Activated CD4-positive, alpha-beta T cell treated with anti-CD3 and anti-CD28 coated beads, Interleukin-2, amount 50 U/mL, for 48 hours (primary cell): ENCODE data around the gene HASPIN.

Experiments
- DNase-seq, 2 experiments: peaks; one replicate each; pipeline ENCODE4 v3.0.0-alpha.2; 2020

HASPIN gene

DNA sequence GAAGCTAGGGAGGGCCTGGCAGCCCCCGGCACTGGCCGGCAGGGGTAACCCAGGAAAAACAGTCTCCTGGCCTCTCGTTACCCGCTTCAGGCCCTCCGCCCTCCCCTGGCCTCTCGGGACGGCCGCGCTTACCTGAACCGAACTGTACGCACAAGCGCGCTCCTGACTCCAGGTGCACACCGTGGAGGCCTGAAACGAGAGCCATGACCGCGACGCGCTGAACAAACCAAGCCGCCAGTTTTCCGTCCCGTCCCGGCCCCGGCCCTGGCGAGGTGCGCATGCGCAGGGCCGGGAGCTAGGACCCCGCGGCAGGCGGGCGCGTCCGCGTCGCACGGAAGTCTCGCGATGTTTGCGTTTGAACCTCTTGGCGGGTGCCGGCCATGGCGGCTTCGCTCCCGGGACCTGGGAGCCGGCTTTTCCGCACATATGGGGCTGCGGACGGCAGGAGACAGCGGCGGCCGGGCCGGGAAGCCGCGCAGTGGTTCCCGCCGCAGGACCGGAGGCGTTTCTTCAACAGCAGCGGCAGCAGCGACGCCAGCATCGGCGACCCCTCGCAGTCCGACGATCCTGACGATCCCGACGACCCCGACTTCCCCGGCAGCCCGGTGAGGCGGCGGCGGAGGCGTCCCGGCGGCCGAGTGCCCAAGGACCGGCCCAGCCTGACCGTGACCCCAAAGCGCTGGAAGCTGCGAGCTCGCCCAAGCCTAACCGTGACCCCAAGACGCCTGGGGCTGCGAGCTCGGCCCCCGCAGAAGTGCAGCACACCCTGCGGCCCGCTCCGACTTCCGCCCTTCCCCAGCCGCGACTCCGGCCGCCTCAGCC, at the start of gene HASPIN:
TSS of gene HASPIN (plus strand) at position 348 of the 822 bp plus-strand sequence. CDS start at position 381, 33 bp downstream.
- peak; percentile 91 to 93 for DNase-seq

DNA sequence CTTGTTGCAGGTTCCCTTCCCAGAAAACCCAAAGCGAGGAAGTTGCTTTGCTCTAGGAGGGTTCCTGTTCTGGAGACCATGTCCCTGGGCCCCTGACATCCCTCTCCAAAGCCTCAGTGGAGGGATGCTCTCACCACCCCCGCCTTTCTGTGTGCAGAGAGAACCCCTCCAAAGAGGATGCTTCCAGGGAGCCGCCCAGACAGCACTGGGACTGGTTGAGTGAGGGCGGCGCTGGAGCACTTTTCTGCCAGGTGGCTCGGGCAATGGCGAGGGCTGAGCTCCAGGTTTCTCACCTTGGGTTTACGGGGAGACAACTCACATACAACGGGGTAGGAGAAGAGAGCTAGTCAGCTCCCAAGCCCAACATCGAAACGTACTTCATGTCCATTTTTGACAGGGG, 47.8 kb upstream of the HASPIN start:
- no peak for DNase-seq

DNA sequence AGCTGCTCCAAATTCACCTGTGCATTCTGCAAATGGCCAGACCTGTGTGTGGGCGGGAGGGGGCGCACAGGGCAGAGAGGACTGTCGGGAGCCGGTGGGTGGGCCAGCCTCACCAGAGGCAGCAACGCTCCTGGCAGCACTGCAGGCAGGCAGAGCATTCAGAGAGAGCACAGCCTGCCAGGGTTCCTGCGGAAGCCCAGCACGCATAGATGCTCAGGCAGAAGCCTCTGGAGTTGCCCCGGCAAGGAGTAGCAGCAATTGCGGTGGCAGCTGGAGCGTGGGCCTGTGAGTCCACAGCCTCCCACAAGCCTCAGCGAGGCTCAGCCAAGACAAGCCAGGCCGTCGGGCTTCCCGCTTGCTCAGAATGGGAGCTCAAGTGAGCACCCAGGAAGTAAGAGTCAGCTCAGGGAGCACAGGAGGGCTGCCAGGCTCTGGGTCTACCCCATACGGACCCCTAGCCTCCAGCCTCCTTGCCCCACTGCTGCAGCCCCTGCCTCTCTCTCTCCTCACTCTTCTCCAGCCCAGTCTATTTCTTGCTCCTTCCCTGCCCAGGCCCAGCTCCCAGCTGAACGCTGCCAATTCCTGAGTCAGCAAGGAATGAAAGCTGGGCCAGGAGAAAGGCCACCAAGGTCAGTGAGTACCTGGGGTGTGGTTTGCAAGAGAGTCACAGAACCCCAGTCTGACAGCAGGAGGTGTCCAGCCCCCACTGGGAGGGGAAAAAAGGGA, 45.4 kb upstream of the HASPIN start:
- no peak for DNase-seq

DNA sequence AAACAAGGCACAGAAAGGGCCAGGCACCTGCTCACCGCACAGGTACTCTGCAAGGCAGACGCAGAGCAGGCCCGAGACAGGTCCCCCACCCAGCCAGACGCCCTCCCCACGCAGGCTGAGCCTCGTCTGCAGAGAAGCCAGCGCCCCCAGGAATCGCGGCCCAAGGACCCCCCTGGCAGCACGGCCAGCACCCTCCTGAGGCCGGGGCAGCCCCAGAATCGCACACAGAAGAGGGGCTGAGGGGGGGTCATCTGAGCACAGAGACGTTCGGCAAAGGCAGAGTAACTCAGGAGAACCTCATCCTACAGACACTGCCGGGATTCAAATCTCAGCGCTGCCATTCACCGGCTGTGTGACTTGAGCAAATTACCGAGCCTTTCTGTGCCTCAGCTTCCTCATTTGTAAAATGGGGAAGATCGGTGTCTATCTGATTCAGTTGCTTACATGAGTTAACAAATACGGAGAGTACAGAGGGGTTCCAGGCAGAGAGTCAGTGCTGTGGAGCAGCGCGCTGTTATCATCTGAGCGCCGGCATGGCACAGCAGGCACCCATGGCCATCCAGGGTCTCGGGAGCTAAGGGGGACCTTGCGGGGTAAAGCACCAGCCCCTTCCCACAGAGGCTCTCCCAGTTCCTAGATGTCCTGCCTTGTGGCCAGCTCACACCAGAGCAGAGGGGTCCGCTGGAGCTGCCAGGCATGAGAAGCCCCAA, 44.7 kb upstream of the HASPIN start:
- no peak for DNase-seq

DNA sequence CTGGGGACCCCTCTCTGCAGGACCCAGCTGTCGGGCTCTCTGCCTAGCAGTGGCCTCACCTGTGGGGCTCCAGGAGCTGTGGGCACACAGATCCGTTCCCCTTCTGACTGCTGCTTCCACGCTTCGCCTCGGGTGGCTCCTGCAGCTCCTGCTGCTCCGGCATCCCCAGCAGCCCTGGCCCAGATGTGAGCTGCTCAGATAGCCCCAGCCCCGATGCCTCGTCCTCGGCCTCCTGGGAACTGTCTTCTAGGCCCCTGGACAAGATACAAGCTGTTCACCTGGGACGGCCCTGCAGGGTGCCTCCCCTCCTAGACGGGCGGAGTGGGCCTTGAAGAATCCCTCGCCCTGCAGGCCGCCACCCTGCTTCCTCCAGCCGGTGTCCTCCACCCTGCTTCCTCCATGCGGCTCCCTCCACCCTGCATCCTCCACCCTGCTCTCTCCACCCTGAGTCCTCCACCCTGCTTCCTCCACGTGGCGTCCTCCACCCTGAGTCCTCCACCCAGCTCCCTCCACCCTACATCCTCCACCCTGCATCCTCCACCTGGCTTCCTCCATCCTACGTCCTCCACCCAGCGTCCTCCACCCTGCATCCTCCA, 44.1 kb upstream of the HASPIN start:
- no peak for DNase-seq

DNA sequence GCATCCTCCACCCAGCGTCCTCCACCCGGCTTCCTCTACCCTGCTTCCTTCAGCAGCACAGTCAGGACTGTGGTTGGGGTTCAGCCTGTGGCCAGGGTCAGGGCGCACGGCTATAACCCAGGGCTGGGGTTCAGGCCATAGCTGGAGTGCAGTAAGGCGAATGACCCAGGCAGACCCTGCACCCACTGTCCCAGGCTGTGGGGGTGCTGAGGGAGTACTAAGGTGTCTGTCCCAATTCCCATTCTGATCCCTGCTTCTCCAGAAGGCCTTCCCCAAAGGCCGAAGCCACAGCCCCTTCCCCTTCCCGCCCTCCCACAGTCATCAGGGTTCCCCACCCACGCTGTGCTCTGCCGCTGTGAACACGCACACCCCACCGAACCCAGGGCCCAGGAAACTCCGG, 42.6 kb upstream of the HASPIN start:
- no peak for DNase-seq

DNA sequence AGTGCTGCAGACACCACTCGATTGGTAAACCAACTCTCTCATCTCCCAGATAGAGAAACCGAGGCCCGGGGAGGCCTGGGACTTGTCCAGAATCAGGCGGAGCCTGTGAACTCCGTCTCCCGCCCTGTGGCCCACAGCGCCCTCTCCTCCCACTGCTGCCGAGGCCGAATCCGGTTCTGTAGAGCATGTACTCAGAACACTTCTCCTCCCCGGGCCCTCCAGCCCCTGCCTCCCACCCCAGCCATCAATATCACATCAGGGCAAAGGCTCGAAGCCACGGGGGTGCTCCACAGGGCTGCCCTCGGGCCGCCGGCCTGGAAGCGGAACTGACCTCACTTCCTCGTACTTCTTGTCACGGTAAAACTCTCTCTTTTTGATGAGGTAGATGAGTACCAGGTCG, 42.1 kb upstream of the HASPIN start:
- no peak for DNase-seq

DNA sequence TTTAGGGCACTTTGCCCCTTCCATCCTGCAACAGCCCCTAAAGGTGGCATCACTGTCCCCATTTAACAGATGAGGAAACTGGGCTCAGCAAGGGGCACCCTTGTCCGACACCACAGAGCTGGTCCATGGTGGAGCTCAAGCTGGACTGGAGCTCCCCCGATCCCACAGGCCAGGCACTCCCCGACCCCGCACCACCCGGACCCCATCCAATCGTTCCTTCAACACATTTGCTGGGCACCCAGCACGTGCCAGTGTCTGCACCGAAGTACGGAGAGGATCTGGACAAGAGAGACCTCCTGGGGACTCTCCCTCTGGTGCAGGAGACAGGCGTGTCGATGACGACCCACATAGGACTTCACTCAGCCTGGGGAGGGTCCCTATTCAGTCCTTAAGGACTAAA, 41.7 kb upstream of the HASPIN start:
- DNase-seq, result no peak

DNA sequence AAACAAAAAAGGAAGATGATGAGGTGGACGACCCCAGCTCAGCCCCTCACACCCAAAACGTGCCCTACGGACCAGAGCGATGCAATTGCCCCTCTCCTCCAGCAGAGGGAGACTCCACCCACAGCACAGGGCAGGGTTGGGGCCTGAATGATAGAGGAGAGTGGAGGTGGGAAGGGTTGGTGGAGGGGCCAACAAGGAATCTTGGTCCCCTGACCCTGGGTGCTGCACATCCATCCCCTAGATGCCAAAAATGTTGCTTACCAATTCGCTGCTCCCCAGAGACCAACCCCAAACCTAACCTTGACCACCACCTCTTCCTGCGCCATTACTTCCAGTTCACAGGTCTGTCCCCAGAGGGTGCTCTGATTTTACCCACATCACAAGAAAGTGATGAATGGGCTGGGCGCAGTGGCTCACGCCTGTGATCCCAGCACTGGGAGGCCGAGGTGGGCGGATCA, 40.6 kb upstream of the HASPIN start:
- DNase-seq, result peak; percentile 61 to 69

DNA sequence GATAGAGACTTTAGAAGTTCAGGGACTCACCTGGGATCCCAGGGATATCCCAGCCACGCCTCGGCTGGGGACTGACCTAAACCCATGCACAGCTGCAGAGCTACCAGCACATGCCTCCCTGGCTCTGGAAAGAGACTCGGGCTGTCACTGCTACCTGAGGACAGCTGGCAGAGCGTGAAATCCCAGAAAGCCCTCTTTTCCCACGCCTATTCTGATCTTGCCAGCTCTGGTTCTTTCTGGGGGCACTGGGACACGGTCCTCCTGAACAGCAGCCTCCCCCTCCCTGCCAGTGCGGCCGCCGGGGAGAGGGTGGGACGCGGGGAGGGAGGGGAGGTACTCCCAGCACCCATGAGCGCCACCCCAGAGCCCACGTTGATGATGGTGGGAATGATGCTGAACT, 38.5 kb upstream of the HASPIN start:
- DNase-seq, result no peak

DNA sequence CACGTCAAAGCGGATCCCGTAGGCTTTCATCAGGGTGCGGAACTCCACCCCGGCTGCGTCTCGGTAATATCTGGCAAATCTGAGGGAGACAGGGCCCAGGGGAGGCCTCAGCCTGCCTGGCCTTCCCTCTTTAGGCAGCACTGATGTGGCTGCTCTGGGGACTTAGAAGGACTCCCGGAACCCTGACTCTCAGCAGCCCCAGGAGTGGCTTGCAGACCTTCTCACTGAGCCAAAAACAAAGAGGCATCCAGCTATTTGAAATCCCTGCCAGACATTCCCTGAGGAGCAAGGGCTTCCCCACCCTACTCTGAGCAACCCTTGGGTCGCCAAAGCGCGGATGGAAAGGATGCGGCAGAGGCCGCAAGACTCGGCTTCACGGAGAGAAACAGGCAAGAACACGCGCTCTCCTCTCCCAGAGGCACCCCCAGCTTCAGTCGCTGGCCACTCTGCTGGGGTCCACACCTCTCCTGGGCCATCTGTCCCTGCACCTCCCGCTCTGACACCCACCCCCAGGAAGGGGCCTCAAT, 35.6 kb upstream of the HASPIN start:
- DNase-seq, result no peak

DNA sequence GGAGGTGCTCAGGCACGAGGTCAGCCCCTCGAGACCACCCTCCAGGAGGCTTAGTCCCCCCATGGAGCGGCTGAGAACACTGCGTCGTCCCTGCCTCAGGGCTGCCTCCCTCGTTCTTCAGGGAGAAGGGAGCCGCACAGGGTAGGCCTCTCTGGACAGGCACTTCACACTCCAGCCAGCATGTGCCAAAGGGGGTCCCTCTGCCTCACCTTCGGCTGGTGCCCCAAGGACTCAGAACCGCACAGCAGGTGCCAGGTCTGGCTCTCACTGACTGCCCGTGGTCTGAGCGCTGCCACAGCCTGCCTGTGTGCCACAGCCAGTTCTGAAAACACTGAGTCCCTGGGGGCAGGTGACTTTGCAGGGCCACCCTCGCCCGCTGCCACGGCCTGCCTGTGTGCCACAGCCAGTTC, 34.8 kb upstream of the HASPIN start:
- no peak for DNase-seq

DNA sequence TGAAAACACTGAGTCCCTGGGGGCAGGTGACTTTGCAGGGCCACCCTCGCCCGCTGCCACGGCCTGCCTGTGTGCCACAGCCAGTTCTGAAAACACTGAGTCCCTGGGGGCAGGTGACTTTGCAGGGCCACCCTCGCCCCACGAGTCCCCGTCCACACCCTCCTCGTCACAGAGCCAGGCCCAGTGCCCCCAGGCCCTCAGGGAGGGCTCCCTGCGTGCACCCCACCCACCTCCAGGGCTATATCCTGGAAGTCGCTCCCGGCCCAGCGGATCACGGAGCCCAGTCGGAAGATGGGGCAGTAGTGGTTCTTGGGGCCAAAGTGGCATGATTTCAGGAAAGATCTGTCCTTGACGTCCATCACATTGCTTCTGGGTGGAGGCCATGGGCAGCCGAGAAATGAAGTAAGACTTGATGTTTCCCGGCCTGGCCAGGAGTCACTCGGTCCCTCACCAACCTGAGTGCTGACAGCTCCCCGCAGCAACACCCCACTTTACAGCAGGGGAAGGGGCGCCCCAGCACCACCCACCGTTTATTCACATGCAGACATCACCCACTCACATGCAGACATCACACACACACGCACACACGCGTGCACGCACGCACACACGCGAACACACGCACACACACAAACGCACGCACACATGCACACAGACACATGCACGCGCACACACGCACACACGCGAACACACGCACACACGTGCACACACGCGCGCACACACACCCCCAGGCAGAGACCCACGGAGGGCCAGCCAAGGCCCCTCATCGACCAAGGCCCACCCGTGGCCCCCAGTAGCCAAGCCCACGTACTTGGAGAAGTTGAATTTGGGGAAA, 34.2 kb upstream of the HASPIN start:
- DNase-seq, result no peak

DNA sequence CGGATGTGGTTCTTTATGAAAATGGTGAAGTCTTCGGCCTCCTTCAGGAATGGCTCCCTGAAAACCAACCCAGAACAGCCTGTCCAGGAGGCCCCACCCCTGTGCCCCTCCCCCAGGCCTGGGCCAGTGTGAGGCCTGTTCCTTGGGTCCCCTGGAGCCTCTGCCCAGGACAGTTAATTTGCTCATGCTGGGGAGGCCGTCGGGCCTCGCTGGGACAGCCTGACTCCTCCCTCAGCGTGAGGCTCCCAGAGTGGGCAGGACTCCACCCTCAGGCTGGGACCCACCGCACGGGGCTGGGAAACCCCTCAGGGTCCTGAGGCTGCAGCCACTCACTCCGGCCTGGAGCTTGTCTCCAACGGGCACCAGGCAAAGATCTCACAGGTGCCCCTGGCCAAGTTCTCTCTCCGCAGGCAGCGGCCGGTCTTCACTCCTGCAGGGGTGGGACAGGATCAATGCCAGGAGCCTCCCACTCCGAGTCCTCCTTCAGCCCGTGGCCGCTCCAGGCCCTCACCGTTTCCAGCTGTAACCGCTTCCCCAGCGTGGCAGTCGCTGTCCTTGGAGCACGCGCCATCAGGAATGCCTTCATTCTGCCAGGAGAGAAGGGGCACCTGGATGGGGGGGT, 33.5 kb upstream of the HASPIN start:
- DNase-seq, result no peak

DNA sequence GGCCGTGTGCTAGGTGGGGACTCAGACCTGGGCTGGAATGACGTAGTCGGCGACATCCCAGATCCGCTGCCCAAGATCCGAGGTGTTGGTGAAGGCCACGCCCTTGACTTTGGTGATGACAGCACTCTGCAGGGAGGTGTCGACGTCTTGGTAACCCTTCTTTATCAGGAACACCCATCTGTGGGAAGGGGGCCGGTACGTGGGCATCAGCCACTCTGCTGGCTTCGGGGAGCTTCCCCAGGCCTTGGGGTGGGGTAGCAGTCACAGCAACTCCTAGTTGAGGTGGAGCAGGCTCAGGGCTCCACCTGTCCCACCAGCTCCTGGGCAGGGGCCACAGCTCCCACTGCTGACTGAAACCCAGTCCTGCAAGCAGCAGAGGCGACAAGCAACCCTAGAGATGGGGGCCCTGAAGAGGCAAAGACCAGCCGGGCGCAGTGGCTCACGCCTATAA, 32.1 kb upstream of the HASPIN start:
- DNase-seq, result no peak

DNA sequence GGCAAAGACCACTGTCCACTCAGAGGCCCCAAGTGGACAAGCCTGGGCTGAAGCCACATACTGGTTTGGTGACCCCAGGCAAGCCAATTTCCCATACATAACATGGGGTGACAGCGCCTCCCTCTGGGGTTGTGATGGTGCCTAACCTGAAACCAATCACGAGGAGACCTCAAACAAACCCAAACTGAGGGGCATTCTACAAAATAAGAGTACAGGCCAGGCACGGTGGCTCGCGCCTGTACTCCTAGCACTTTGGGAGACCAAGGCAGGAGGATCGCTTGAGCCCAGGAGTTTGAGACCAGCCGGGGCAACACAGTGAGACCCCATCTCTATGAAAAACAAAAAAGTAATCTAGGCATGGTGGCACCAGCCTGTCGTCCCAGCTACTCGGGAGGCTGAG, 31.4 kb upstream of the HASPIN start:
- DNase-seq, result no peak

DNA sequence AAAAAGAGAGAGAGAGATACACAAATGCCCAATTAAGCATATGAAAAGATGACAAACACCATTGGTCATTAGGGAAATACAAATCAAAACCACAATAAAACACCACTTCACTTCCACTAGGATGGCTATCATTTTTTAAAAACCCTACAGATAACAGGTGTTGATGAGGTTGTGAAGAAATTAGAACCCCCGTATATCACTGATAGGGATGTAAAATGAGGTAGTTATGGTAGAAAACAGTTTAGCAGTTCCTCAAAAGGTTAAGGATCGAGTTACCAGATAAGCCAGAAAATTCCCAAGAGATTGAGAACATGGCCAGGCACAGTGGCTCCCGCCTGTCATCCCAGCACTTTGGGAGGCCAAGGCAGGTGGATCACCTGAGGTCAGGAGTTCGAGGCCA, 30.6 kb upstream of the HASPIN start:
- DNase-seq, result no peak

DNA sequence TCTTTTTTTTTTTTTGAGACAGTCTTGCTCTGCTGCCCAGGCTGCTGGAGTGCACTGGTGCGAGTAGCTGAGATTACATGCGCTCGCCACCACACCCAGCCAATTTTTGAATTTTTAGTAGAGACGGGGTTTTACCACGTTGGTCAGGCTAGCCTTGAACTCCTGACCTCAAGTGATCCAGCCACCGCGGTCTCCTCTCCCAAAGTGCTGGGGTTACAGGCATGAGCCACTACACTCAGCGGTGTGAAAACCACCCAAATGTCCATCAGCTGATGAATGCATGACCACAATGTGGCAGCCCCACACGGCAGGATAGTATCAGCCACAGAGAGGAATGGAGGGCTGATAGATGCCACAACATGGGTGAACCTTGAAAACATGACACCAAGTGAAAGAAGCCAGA, 29.9 kb upstream of the HASPIN start:
- DNase-seq, result peak; percentile 58 to 72

DNA sequence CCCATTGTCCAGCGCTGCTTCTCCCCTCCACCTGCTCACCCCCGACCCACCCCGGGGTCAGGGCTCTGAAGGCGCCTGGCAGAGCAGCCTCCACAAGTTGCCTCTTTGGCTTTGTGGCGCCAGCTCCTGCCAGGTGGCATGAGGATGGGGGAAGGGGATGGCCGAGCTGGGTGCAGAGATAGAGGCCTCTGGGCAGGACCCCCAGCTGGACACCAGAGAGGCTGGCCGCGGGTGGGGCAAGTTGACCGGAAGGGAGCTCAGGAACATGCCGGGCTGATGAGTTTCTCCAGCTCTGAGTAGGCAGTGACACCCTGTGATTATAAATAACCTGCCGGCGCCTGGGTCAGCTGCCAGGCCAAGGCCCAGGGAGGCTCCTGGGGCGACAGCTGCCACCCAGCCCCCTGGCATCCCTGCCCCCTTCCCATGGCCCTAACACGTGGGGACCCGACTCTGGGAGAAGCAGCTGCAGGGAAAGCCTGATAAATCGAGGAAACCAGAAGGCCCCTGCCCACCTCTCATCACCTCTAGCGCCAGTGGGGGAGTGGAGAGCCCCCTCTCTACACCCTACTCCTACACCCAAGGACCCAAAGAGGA, 28.5 kb upstream of the HASPIN start:
- DNase-seq, result peak in 1 of 2 experiments; percentile 17

DNA sequence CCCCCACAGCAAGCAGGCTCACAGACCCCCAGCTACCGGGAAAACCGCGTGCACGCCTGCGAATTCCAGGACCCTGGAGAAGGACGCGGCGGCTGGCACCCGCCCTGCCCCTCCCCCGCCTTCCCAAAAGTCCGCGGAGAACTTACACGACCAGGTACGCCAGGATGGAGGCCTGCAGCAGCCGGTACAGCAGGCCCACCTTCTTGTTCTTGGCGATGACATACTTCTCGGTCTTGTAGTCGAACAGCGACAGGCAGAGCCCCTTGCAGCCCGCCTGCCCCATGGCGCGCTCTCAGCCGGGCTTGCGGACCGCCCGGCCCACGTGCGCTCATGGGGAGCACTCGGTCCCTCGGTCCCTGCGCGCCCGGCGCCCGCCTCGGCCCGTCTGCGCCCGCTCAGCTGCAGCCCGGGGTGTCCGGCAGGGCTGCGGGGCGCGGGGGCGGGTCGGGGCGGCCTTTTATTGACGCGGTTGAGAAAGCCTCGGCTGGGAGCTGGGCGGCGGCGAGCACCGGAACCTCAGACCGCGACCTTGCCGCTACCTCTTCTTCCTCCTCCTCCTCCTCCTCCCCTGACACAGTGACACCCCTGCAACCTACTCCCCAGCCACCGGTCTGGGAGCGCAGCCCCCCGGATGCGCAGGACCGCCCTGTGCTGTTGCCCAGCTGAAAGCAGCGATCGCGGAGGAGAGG, 27.8 kb upstream of the HASPIN start, which contains the start of gene P2RX5:
TSS of gene P2RX5 (minus strand) at position 433 of the 689 bp plus-strand sequence. CDS start at position 283, 150 bp downstream.
- DNase-seq, result peak; percentile 44 to 53
